Measurements from ENCODE around the gene SREBF1.

SREBF1 gene

GRCh38 chr17:17846645-17847044 lies 9.9 kb upstream of the SREBF1 start:
- H3K27ac ChIP-seq (ENCODE audit: low read length) = no peak overlapping the region
- H3K4me3 ChIP-seq (ENCODE audit: low read depth in 1 of 2, low read length in 2 of 2) = no peak overlapping the region
- peaks cover 0 to 15% of the 10 kb centered on the region in 2 donors for H3K36me3 ChIP-seq (ENCODE audit: control insufficient read depth in 1 of 2, insufficient read depth in 2 of 2, low read length in 2 of 2)
- H3K9me3 ChIP-seq (ENCODE audit: control insufficient read depth in 1 of 2, low read length in 2 of 2) = no peaks in the 10 kb centered on the region
- H3K4me1 ChIP-seq (ENCODE audit: control insufficient read depth in 1 of 2, insufficient read depth in 2 of 2, low read length in 2 of 2) = peaks cover 12 to 25% of the 10 kb centered on the region in 2 donors
- no peaks in the 10 kb centered on the region for H3K27me3 ChIP-seq (ENCODE audit: low read depth, low read length)

- no peak overlapping the region for H3K27ac ChIP-seq (ENCODE audit: low read length)
- no peaks in the 10 kb centered on the region for H3K9me3 ChIP-seq (ENCODE audit: control insufficient read depth in 1 of 2, low read length in 2 of 2)
- H3K27me3 ChIP-seq (ENCODE audit: low read depth, low read length) = no peaks in the 10 kb centered on the region
- H3K4me1 ChIP-seq (ENCODE audit: control insufficient read depth in 1 of 2, insufficient read depth in 2 of 2, low read length in 2 of 2) = peaks cover 13 to 26% of the 10 kb centered on the region in 2 donors
- H3K36me3 ChIP-seq (ENCODE audit: control insufficient read depth in 1 of 2, insufficient read depth in 2 of 2, low read length in 2 of 2) = peaks cover 0 to 15% of the 10 kb centered on the region in 2 donors
- no peak overlapping the region for H3K4me3 ChIP-seq (ENCODE audit: low read depth in 1 of 2, low read length in 2 of 2)
Observed at GRCh38 chr17:17846003-17846402, 9.2 kb upstream of the SREBF1 start.

GRCh38 chr17:17845046-17845775 lies 8.4 kb upstream of the SREBF1 start:
- H3K36me3 ChIP-seq (ENCODE audit: control insufficient read depth in 1 of 2, insufficient read depth in 2 of 2, low read length in 2 of 2) = peaks cover 0 to 16% of the 10 kb centered on the region in 2 donors
- peaks cover 16 to 24% of the 10 kb centered on the region in 2 donors for H3K4me1 ChIP-seq (ENCODE audit: control insufficient read depth in 1 of 2, insufficient read depth in 2 of 2, low read length in 2 of 2)
- no peak overlapping the region for H3K27ac ChIP-seq (ENCODE audit: low read length)
- H3K9me3 ChIP-seq (ENCODE audit: control insufficient read depth in 1 of 2, low read length in 2 of 2) = no peaks in the 10 kb centered on the region
- H3K27me3 ChIP-seq (ENCODE audit: low read depth, low read length) = no peaks in the 10 kb centered on the region
- no peak overlapping the region for H3K4me3 ChIP-seq (ENCODE audit: low read depth in 1 of 2, low read length in 2 of 2)

GRCh38 chr17:17844500-17844899 lies 7.7 kb upstream of the SREBF1 start:
- Histone ChIP-seq H3K27ac (ENCODE audit: low read length) (no peak overlapping the region), H3K9me3 (ENCODE audit: control insufficient read depth in 1 of 2, low read length in 2 of 2) (no peaks in the 10 kb centered on the region), H3K36me3 (ENCODE audit: control insufficient read depth in 1 of 2, insufficient read depth in 2 of 2, low read length in 2 of 2) (peaks cover 0 to 18% of the 10 kb centered on the region in 2 donors), H3K4me3 (ENCODE audit: low read depth in 1 of 2, low read length in 2 of 2) (no peak overlapping the region), H3K4me1 (ENCODE audit: control insufficient read depth in 1 of 2, insufficient read depth in 2 of 2, low read length in 2 of 2) (peaks cover 12 to 21% of the 10 kb centered on the region in 2 donors), H3K27me3 (ENCODE audit: low read depth, low read length) (no peaks in the 10 kb centered on the region)

GRCh38 chr17:17844079-17844478 lies 7.3 kb upstream of the SREBF1 start:
- Histone ChIP-seq H3K9me3 (ENCODE audit: control insufficient read depth in 1 of 2, low read length in 2 of 2) (no peaks in the 10 kb centered on the region), H3K4me3 (ENCODE audit: low read depth in 1 of 2, low read length in 2 of 2) (no peak overlapping the region), H3K4me1 (ENCODE audit: control insufficient read depth in 1 of 2, insufficient read depth in 2 of 2, low read length in 2 of 2) (peaks cover 11 to 21% of the 10 kb centered on the region in 2 donors), H3K36me3 (ENCODE audit: control insufficient read depth in 1 of 2, insufficient read depth in 2 of 2, low read length in 2 of 2) (peaks cover 0 to 18% of the 10 kb centered on the region in 2 donors), H3K27ac (ENCODE audit: low read length) (no peak overlapping the region), H3K27me3 (ENCODE audit: low read depth, low read length) (no peaks in the 10 kb centered on the region)

GRCh38 chr17:17843096-17843495 lies 6.3 kb upstream of the SREBF1 start:
- Histone ChIP-seq H3K4me3 (ENCODE audit: low read depth in 1 of 2, low read length in 2 of 2) (no peak overlapping the region), H3K36me3 (ENCODE audit: control insufficient read depth in 1 of 2, insufficient read depth in 2 of 2, low read length in 2 of 2) (peaks cover 0 to 18% of the 10 kb centered on the region in 2 donors), H3K9me3 (ENCODE audit: control insufficient read depth in 1 of 2, low read length in 2 of 2) (no peaks in the 10 kb centered on the region), H3K27ac (ENCODE audit: low read length) (no peak overlapping the region), H3K4me1 (ENCODE audit: control insufficient read depth in 1 of 2, insufficient read depth in 2 of 2, low read length in 2 of 2) (peaks cover 16 to 23% of the 10 kb centered on the region in 2 donors), H3K27me3 (ENCODE audit: low read depth, low read length) (no peaks in the 10 kb centered on the region)

- H3K4me1 ChIP-seq (ENCODE audit: control insufficient read depth in 1 of 2, insufficient read depth in 2 of 2, low read length in 2 of 2) = peaks cover 24 to 31% of the 10 kb centered on the region in 2 donors
- no peaks in the 10 kb centered on the region for H3K9me3 ChIP-seq (ENCODE audit: control insufficient read depth in 1 of 2, low read length in 2 of 2)
- H3K36me3 ChIP-seq (ENCODE audit: control insufficient read depth in 1 of 2, insufficient read depth in 2 of 2, low read length in 2 of 2) = peaks cover 0 to 14% of the 10 kb centered on the region in 2 donors
- H3K4me3 ChIP-seq (ENCODE audit: low read depth in 1 of 2, low read length in 2 of 2) = no peak overlapping the region
- no peak overlapping the region for H3K27ac ChIP-seq (ENCODE audit: low read length)
- no peaks in the 10 kb centered on the region for H3K27me3 ChIP-seq (ENCODE audit: low read depth, low read length)
Observed at GRCh38 chr17:17842111-17842876, 5.5 kb upstream of the SREBF1 start.

- Histone ChIP-seq H3K9me3 (ENCODE audit: control insufficient read depth in 1 of 2, low read length in 2 of 2) (no peaks in the 10 kb centered on the region), H3K27ac (ENCODE audit: low read length) (peak overlapping the region; percentile 94), H3K4me1 (ENCODE audit: control insufficient read depth in 1 of 2, insufficient read depth in 2 of 2, low read length in 2 of 2) (peaks cover 24 to 35% of the 10 kb centered on the region in 2 donors), H3K27me3 (ENCODE audit: low read depth, low read length) (no peaks in the 10 kb centered on the region), H3K4me3 (ENCODE audit: low read depth in 1 of 2, low read length in 2 of 2) (no peak overlapping the region), H3K36me3 (ENCODE audit: control insufficient read depth in 1 of 2, insufficient read depth in 2 of 2, low read length in 2 of 2) (peaks cover 0 to 9% of the 10 kb centered on the region in 2 donors)
Observed at GRCh38 chr17:17841601-17842025, 4.8 kb upstream of the SREBF1 start.

- peak overlapping the region; percentile 94 for H3K27ac ChIP-seq (ENCODE audit: low read length)
- H3K36me3 ChIP-seq (ENCODE audit: control insufficient read depth in 1 of 2, insufficient read depth in 2 of 2, low read length in 2 of 2) = peaks cover 0 to 10% of the 10 kb centered on the region in 2 donors
- no peaks in the 10 kb centered on the region for H3K27me3 ChIP-seq (ENCODE audit: low read depth, low read length)
- peaks cover 25 to 36% of the 10 kb centered on the region in 2 donors for H3K4me1 ChIP-seq (ENCODE audit: control insufficient read depth in 1 of 2, insufficient read depth in 2 of 2, low read length in 2 of 2)
- peak overlapping the region in 1 of 2 donors; percentile 64 for H3K4me3 ChIP-seq (ENCODE audit: low read depth in 1 of 2, low read length in 2 of 2)
- no peaks in the 10 kb centered on the region for H3K9me3 ChIP-seq (ENCODE audit: control insufficient read depth in 1 of 2, low read length in 2 of 2)
Observed at GRCh38 chr17:17840751-17841591, 4.2 kb upstream of the SREBF1 start.

GRCh38 chr17:17839791-17840707 lies 3.3 kb upstream of the SREBF1 start:
- H3K27ac ChIP-seq (ENCODE audit: low read length) = peak overlapping the region; percentile 94
- peaks cover 0 to 10% of the 10 kb centered on the region in 2 donors for H3K36me3 ChIP-seq (ENCODE audit: control insufficient read depth in 1 of 2, insufficient read depth in 2 of 2, low read length in 2 of 2)
- peaks cover 34 to 45% of the 10 kb centered on the region in 2 donors for H3K4me1 ChIP-seq (ENCODE audit: control insufficient read depth in 1 of 2, insufficient read depth in 2 of 2, low read length in 2 of 2)
- H3K9me3 ChIP-seq (ENCODE audit: control insufficient read depth in 1 of 2, low read length in 2 of 2) = no peaks in the 10 kb centered on the region
- H3K27me3 ChIP-seq (ENCODE audit: low read depth, low read length) = no peaks in the 10 kb centered on the region
- H3K4me3 ChIP-seq (ENCODE audit: low read depth in 1 of 2, low read length in 2 of 2) = peak overlapping the region; percentile 48 to 64
